Measurements from ENCODE around the gene PRKCA. TPM values are rescaled to one million over a fixed set of nuclear protein-coding genes. Genes with fewer than 3 reads are reported as not detected.
A peak's percentile ranks its signal among the peaks of the same experiment; 100 is the strongest.

PRKCA gene
- total and polyA plus RNA-seq, 9 of the 15 experiments (the other 6 are each of a cell fraction or from before 2014, with no cell fraction given): 3.2 to 33.0 (median 17.8) TPM

- peak; percentile 68 to 85 for TF ChIP-seq FOXA3 (CRISPR knock-in tag; conservative IDR thresholded peaks at IDR 0.05 in 1 of 2, IDR thresholded peaks at IDR 0.05 in 1 of 2)
- TF ChIP-seq JUN (IDR thresholded peaks at IDR 0.05; ENCODE audit: borderline replicate concordance, low read depth, low read length): peak; percentile 87
- no peak for TF ChIP-seq JUN (CRISPR knock-in tag; IDR thresholded peaks at IDR 0.05; ENCODE audit: borderline replicate concordance)
- TF ChIP-seq UBTF (IDR thresholded peaks at IDR 0.05; ENCODE audit: borderline replicate concordance in 1 of 2, low read depth in 2 of 2, low read length in 2 of 2): no peak; a peak in 1 of 4 replicates
- TF ChIP-seq MECOM (CRISPR knock-in tag; IDR thresholded peaks at IDR 0.05): peak; percentile 93
- TF ChIP-seq ZKSCAN3 (CRISPR knock-in tag; IDR thresholded peaks at IDR 0.05): no peak
- peak; percentile 49; the same call in 1 of the 2 replicates for TF ChIP-seq BCOR (IDR thresholded peaks at IDR 0.05)
- TF ChIP-seq ZNF589 (CRISPR knock-in tag; IDR thresholded peaks at IDR 0.05; ENCODE audit: low read depth): no peak
- TF ChIP-seq CBX3 (IDR thresholded peaks at IDR 0.05; ENCODE audit: borderline replicate concordance in 1 of 2, low read length in 2 of 2): 0 out of 3 replicates have a peak, but pooled peaks of 1 of the 2 experiments have one; percentile 20
- TF ChIP-seq FOXM1 (IDR thresholded peaks at IDR 0.05; ENCODE audit: low read depth): peak; percentile 72
- TF ChIP-seq FOXM1 (CRISPR knock-in tag; IDR thresholded peaks at IDR 0.05; ENCODE audit: low read depth): no peak
- no peak for TF ChIP-seq RBM14 (IDR thresholded peaks at IDR 0.05; ENCODE audit: borderline replicate concordance, insufficient read depth, low read depth, low read length)
- TF ChIP-seq NBN (IDR thresholded peaks at IDR 0.05; ENCODE audit: low read depth): peak; percentile 76; the same call in 1 of the 2 replicates
- no peak for TF ChIP-seq BMI1 (IDR thresholded peaks at IDR 0.05; ENCODE audit: low read length)
- TF ChIP-seq MLX (CRISPR knock-in tag; conservative IDR thresholded peaks at IDR 0.05): no peak
- no peak for TF ChIP-seq RBBP5 (IDR thresholded peaks at IDR 0.05; ENCODE audit: borderline replicate concordance, insufficient read depth, low read length, poor library complexity, severe bottlenecking)
- TF ChIP-seq CTCF (IDR thresholded peaks at IDR 0.05 in 2 of 3, conservative IDR thresholded peaks at IDR 0.05 in 1 of 3; ENCODE audit: insufficient read depth in 2 of 3, low read depth in 1 of 3, low read length in 3 of 3): no peak
- no peak for TF ChIP-seq ASH1L (IDR thresholded peaks at IDR 0.05; ENCODE audit: borderline replicate concordance, low read depth, partially characterized antibody)
- TF ChIP-seq ZNF134 (CRISPR knock-in tag; conservative IDR thresholded peaks at IDR 0.05): no peak
- peak; percentile 97 for TF ChIP-seq FOSL1 (tag; conservative IDR thresholded peaks at IDR 0.05)
- TF ChIP-seq PTBP1 (IDR thresholded peaks at IDR 0.05; ENCODE audit: low read depth, low read length): no peak
- peak; percentile 84 for TF ChIP-seq EGR1 (conservative IDR thresholded peaks at IDR 0.05)
- TF ChIP-seq E2F1 (CRISPR knock-in tag; IDR thresholded peaks at IDR 0.05): no peak
These were observed 41.2 kb downstream of the PRKCA start (continued) for GRCh38 chr17:66343531-66344078.

Data from K562 (cell line).